ENCODE data around the gene HDDC2.
"Not testable (repeated sequence)": the region's sequence is repeated elsewhere in the genome, so short reads cannot be mapped to it uniquely, and the experiment has no call there.

HDDC2 gene

DNA sequence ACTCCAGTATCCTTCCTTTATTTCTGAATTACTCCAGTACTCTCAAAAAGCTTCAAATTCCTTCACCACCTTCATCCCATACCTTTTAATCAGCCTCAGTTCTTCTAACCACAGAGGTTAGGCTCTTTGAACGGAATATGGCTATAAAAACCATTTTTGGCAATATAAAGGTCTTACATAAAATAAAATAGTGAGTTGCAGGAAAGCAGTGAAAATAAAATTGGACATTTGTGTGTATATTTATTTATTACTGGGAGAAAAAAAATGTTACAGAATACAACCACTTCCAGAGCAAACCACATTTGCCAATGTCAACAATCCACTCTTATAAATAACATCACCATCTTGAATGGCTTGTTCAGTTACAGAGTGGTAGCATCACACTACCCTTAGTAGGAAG lies 7.7 kb downstream of the HDDC2 start:
- TF ChIP-seq CTCF (IDR thresholded peaks at IDR 0.05; ENCODE audit: poor library complexity, severe bottlenecking): no peak
- Histone ChIP-seq H3K4me3 (ENCODE audit: severe bottlenecking) (no peak overlapping the region), H3K27ac (ENCODE audit: poor library complexity, severe bottlenecking) (no peak overlapping the region), H3K4me1 (ENCODE audit: insufficient read depth, poor library complexity, severe bottlenecking) (no peaks in the 10 kb centered on the region), H3K27me3 (ENCODE audit: insufficient read depth, poor library complexity, severe bottlenecking) (no peaks in the 10 kb centered on the region), H3K36me3 (ENCODE audit: low read depth) (peaks cover 69% of the 10 kb centered on the region), H3K9me3 (ENCODE audit: severe bottlenecking) (no peaks in the 10 kb centered on the region)
- DNase-seq (ENCODE audit: low spot score) (no peak), ATAC-seq (ENCODE audit: low read depth) (no peak; the same call in 2 of the 3 replicates)

DNA sequence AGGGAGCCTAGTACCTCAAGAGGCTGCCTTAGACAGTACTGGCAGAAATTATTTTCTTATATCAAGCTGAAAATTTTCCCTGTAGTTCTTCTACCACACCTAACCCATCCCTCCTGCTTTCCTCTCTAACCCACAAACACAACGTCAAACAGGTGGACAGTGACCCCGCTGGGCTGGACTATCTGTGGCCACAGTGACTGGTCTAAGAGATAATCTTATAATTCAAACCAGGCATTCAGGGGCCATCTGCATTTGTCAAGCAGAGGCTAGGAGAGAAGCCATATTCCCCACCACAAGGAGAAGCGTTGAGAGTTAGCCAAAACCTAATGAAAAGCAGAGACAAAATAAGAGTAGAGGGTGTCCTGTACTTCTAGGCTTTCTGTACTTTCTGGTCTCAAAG lies 8.2 kb downstream of the HDDC2 start:
- no peak for TF ChIP-seq CTCF (IDR thresholded peaks at IDR 0.05; ENCODE audit: poor library complexity, severe bottlenecking)
- Histone ChIP-seq H3K4me3 (ENCODE audit: severe bottlenecking) (no peak overlapping the region), H3K4me1 (ENCODE audit: insufficient read depth, poor library complexity, severe bottlenecking) (no peaks in the 10 kb centered on the region), H3K27me3 (ENCODE audit: insufficient read depth, poor library complexity, severe bottlenecking) (no peaks in the 10 kb centered on the region), H3K9me3 (ENCODE audit: severe bottlenecking) (no peaks in the 10 kb centered on the region), H3K36me3 (ENCODE audit: low read depth) (peaks cover 64% of the 10 kb centered on the region), H3K27ac (ENCODE audit: poor library complexity, severe bottlenecking) (no peak overlapping the region)
- ATAC-seq (ENCODE audit: low read depth): no peak
- DNase-seq (ENCODE audit: low spot score): no peak

DNA sequence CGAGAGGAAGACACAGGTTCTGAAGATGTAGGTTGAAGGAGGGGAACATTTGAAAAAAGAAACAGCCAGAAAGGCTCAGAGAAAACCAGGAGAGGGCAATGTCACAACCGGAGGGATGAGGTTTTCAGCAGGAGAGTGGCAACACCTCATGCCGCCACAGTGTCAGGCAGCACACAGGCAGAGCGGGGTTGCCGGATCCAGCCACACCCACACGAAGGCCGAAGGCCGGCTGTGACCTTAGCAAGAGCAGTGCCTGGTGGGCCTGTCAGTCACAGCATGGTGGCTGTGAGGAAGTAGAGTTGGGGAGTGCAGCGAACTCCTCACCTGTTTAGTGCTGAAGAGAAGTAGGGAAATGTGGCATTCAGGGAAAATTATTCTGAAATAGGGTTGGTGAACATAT lies 14.0 kb downstream of the HDDC2 start:
- Histone ChIP-seq H3K36me3 (ENCODE audit: low read depth) (peaks cover 51% of the 10 kb centered on the region), H3K9me3 (ENCODE audit: severe bottlenecking) (no peaks in the 10 kb centered on the region), H3K4me1 (ENCODE audit: insufficient read depth, poor library complexity, severe bottlenecking) (no peaks in the 10 kb centered on the region), H3K27me3 (ENCODE audit: insufficient read depth, poor library complexity, severe bottlenecking) (no peaks in the 10 kb centered on the region), H3K4me3 (ENCODE audit: severe bottlenecking) (no peak overlapping the region), H3K27ac (ENCODE audit: poor library complexity, severe bottlenecking) (no peak overlapping the region)
- no peak for TF ChIP-seq CTCF (IDR thresholded peaks at IDR 0.05; ENCODE audit: poor library complexity, severe bottlenecking)
- DNase-seq (ENCODE audit: low spot score) (no peak), ATAC-seq (ENCODE audit: low read depth) (no peak)

DNA sequence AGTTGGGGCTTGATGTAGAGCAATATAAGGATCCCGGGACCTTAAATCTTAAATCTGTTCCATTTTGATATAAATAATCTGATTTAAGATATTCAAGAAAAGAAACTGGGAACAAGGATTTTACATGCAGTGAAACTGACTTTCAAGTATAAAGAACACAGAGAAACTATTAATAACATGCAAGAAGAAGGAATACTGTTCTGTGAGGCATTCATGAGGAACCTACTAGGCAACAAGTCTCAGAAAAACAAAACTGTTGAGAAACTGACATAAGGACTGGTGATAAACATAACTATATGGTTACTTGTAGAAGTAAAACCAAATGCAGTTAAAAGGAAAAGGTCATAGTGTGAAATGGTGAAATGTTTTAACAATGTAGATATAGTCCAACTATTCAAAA lies 15.8 kb downstream of the HDDC2 start:
- H3K27ac ChIP-seq (ENCODE audit: poor library complexity, severe bottlenecking): no peak overlapping the region
- peaks cover 49% of the 10 kb centered on the region for H3K36me3 ChIP-seq (ENCODE audit: low read depth)
- no peaks in the 10 kb centered on the region for H3K9me3 ChIP-seq (ENCODE audit: severe bottlenecking)

DNA sequence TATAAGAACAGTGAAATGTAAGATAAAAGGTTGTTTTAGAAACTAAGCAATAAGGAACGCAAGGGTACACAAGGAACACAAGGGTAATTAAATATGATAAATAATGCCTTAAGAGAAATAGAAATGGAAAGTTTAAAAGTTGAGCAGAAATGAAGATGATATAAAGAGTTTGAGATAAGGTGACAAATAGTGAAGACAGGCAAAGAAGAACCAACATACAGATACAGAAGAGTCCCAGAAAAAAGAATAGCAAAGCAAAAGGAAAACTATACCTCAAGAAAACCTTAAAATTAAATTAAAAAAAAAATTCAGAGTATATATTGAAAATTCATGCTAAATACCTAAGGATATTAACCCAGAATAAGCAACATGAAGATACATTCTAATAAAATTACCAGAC lies 16.4 kb downstream of the HDDC2 start:
- no peak for TF ChIP-seq CTCF (IDR thresholded peaks at IDR 0.05; ENCODE audit: poor library complexity, severe bottlenecking)
- peaks cover 55% of the 10 kb centered on the region for H3K36me3 ChIP-seq (ENCODE audit: low read depth)

More for the DNA sequence above, 15.8 kb downstream of the HDDC2 start:
- Histone ChIP-seq H3K4me1 (ENCODE audit: insufficient read depth, poor library complexity, severe bottlenecking) (no peaks in the 10 kb centered on the region), H3K4me3 (ENCODE audit: severe bottlenecking) (no peak overlapping the region), H3K27me3 (ENCODE audit: insufficient read depth, poor library complexity, severe bottlenecking) (no peaks in the 10 kb centered on the region)
- ATAC-seq (ENCODE audit: low read depth) (no peak), DNase-seq (ENCODE audit: low spot score) (no peak)
- TF ChIP-seq CTCF (IDR thresholded peaks at IDR 0.05; ENCODE audit: poor library complexity, severe bottlenecking): no peak

GRCh38 chr6:125282470-125282869 lies 19.3 kb downstream of the HDDC2 start:
- not testable (repeated sequence) for H3K4me3 ChIP-seq (ENCODE audit: severe bottlenecking); DNase-seq (ENCODE audit: low spot score); ATAC-seq (ENCODE audit: low read depth); H3K4me1 ChIP-seq (ENCODE audit: insufficient read depth, poor library complexity, severe bottlenecking); H3K27ac ChIP-seq (ENCODE audit: poor library complexity, severe bottlenecking); H3K27me3 ChIP-seq (ENCODE audit: insufficient read depth, poor library complexity, severe bottlenecking); H3K9me3 ChIP-seq (ENCODE audit: severe bottlenecking)
- H3K36me3 ChIP-seq (ENCODE audit: low read depth): peaks cover 53% of the 10 kb centered on the region

More for the DNA sequence above, 16.4 kb downstream of the HDDC2 start:
- Histone ChIP-seq H3K4me1 (ENCODE audit: insufficient read depth, poor library complexity, severe bottlenecking) (no peaks in the 10 kb centered on the region), H3K9me3 (ENCODE audit: severe bottlenecking) (no peaks in the 10 kb centered on the region), H3K4me3 (ENCODE audit: severe bottlenecking) (no peak overlapping the region), H3K27me3 (ENCODE audit: insufficient read depth, poor library complexity, severe bottlenecking) (no peaks in the 10 kb centered on the region), H3K27ac (ENCODE audit: poor library complexity, severe bottlenecking) (no peak overlapping the region)
- no peak for DNase-seq (ENCODE audit: low spot score)
- no peak for ATAC-seq (ENCODE audit: low read depth)

DNA sequence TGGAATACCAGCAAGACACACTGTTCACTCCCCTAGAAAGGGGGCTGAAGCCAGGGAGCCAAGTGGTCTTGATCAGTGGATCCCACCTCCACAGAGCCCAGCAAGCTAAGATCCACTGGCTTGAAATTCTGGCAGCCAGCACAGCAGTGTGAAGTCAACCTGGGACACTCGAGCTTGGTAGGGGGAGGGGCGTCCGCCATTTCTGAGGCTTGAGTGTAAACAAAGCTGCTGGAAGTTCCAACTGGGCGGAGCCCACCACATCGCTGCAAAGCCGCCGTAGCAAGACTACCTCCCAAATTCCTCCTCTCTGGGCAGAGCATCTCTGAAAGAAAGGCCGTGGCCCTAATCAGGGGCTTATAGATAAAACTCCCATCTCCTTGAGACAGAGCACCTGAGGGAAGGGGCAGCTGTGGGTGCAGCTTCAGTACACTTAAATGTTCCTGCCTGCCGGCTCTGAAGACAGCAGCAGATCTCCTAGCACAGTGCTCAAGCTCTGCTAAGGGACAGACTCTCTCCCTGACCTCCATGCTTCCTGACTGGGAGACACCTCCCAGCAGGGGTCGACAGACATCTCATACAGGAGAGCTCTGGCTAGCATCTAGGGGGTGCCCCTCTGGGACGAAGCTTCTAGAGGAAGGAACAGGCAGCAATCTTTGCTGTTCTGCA lies 21.3 kb downstream of the HDDC2 start:
- H3K4me3 ChIP-seq (ENCODE audit: severe bottlenecking); H3K27ac ChIP-seq (ENCODE audit: poor library complexity, severe bottlenecking); ATAC-seq (ENCODE audit: low read depth); H3K4me1 ChIP-seq (ENCODE audit: insufficient read depth, poor library complexity, severe bottlenecking); DNase-seq (ENCODE audit: low spot score); H3K27me3 ChIP-seq (ENCODE audit: insufficient read depth, poor library complexity, severe bottlenecking); H3K9me3 ChIP-seq (ENCODE audit: severe bottlenecking): not testable (repeated sequence)
- peaks cover 44% of the 10 kb centered on the region for H3K36me3 ChIP-seq (ENCODE audit: low read depth)
